NCI-H345 treated with DMSO at 0.1 percent for 48 hours (cell line): ENCODE results near the gene FLVCR2.
"Not testable (repeated sequence)": the region's sequence is repeated elsewhere in the genome, so short reads cannot be mapped to it uniquely, and the experiment has no call there.

ENCODE experiments used
- DNase-seq: peaks from one replicate; lab custom pipeline; 2025; ENCODE audit not compliant: unreplicated experiment; lab: John Stamatoyannopoulos, UW

The FLVCR2 gene

DNA sequence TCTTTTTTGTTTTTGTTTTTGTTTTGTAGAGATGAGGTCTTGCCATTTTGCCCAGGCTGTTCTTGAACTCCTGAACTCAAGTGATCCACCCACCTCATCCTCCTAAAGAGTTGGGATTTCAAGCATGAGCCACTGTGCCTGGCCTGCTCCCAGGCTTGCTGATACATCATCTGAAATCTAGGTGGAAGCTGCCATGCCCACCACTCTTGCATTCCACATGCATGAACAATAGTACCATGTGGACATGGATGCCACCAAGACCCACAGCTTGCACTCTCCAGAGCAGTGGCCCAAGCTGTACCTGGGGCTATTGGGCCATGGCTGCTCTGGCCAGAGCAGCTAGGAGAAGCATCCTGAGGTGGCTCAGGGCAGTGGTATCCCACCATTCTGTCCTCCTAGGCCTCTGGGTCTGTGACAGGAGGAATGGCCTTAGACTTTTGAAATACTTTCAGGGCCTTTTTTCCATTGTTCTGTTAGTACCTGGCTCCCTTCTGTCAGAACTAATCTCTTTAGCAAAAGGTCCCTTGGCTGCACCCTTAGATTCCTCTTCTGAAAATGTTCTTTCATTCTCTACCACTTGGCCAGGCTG is 13.7 kb downstream of the FLVCR2 start:
- no peak for DNase-seq

DNA sequence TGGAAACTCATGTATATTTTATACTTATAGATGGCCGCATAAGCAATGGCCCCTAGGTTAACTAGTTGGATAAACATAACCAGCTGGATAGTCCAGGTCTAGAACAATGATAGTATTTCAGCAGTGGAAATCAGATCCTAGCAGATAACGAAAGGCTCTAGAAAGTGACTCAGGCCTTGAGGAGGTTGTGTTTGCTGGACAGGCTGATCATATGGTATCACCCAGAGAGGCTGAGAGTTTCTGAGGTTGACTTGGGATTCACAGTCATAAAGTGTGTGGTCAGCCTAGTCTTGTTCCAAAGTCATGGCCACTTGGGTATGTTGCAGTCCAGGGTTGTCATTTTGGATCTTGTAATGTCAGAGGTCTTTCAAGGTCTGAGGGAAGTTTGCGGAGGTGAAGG is 16.8 kb downstream of the FLVCR2 start:
- DNase-seq, result no peak

DNA sequence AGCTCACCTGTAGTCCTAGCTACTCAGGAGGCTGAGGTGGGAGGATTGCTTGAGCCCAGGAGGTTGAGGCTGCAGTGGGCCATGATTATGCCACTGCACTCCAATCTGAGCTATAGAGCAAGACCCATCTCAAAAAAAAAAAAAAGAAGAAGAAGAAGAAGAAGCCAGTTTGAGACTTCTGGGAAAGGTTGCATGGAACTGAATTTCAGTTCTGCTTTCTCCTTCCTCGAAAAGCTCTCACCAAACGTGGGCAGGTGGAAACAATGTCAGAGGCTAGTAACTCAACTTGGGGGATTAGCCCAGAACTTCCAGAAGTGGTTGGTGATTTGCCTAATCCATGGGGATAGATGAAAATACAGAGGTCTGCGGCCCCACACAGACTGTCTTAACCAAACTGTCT is 18.7 kb downstream of the FLVCR2 start:
- no peak for DNase-seq

DNA sequence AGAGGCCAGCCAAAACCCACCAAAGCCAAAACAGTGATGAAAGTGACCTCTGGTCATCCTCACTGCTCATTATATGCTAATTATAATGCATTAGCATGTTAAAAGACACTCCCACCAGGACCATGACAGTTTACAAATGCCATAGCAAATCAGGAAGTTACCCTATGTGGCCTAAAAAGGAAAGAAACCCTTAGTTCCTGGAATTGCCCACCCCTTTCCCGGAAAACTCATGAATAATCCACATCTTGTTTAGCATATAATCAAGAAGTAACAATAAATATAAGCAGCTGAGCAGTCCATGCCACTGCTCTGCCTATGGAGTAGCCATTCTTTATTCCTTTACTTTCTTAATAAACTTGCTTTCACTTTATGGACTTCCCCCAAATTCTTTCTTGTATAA is 21.7 kb downstream of the FLVCR2 start:
- not testable (repeated sequence) for DNase-seq

DNA sequence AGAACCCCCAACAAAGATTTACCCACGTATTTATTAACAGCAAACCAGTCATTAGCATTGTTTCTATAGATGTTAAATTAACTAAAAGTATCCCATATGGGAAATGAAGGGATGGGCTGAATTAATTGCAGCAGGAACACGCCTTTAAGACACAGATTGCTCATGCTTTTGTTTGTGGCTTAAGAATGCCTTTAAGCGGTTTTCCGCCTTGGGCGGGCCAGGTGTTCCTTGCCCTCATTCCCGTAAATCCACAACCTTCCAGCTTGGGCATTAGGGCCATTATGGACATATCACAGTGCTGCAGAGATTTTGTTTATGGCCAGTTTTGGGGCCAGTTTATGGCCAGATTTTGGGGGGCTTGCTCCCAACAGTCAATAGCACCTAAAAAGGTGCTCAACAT is 22.6 kb downstream of the FLVCR2 start:
- DNase-seq, result not testable (repeated sequence)

DNA sequence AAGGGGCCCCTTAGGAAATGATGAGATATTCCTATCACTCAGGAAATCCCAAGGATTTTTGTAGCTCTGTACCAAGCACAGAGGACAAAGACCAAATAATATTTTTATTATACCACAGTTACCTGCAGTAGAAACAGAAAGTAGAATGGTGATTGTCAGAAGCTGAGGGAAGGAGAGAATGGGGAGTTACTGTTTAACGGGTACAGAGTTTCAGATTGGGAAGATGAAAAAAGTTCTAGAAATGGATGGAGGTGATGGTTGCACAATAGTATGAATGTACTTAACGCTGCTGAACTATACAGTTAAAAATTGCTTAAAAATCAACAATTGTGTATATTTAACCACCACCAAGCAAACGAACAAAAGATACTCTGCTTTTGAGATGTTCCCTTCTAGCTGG is 24.1 kb downstream of the FLVCR2 start:
- DNase-seq, result no peak

DNA sequence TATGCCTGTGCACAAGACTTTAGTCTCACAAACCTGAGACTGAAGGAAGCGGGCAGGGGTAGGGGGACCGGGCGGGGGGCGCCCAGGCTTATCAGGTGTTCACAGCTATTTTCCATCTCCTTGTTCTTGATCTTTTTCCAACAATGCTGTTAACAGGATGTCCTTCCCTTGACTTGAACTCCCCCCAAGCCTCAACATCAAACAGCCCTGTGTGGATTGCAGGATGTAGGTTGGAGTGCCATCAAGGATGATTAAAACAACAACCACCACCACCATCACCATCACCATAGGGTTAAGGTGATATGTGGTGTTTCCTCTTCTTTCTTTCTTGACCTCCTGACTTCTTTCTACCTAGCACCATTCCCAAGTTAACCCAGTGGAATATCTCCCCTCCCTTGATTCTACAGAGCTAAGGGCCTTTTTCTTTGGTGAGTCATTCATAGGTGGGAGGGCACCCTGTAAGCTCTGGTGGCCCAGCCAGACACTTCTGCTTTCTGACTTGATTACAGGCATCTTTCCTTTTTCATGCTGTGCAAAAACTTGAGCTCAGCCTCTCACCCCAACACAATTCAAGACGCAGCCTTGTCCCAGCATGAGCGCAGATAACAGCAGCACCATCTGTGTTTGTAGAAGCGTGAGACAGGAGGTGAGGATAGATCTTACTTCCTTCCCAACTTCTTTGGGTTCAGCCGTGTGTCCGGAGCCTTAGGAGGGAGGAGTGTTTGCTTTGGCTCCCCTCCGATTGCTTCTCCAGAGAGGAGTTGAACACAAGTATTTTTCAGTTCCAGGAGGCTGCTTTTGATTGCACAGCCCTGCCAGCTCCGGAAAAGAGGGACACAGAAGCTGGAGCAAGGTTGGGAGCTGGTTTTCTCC is 26.8 kb downstream of the FLVCR2 start:
- no peak for DNase-seq

DNA sequence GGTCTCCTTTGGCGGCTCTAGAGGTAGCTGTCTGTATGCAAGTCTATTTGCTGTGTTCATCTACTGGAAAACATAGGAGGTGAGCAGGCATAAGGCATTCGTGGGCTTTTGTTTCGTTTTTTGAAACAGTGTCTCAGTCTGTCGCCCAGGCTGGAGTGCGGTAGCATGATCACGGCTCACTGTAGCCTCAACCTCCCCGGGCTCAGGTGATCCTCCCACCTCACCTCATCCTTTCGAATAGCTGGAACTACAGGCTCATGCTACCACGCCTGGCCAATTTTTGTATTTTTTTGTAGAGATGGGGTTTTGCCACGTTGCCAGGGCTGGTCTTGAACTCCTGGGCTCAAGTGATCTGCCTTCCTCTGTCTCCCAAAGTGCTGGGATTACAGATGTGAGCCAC is 27.5 kb downstream of the FLVCR2 start:
- DNase-seq, result no peak

DNA sequence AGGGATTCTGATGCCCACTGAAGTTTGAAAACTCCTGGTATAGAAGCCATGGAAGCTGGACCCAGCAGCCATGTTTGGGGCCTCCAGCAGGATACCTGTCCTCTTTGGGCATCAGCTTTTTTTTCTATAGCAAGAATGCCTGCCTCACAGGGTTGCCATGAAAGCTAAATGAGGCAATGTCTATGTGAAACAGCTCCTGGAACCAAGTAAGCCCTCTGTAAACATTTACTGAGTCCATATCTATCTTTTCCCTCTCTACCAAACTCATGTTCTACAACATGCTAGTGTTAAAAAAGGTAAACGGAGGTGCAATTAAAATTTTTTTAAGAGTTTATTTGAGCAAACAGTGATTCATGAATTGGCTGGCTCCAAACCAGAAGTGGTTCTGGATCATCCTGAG is 28.6 kb downstream of the FLVCR2 start:
- no peak for DNase-seq

DNA sequence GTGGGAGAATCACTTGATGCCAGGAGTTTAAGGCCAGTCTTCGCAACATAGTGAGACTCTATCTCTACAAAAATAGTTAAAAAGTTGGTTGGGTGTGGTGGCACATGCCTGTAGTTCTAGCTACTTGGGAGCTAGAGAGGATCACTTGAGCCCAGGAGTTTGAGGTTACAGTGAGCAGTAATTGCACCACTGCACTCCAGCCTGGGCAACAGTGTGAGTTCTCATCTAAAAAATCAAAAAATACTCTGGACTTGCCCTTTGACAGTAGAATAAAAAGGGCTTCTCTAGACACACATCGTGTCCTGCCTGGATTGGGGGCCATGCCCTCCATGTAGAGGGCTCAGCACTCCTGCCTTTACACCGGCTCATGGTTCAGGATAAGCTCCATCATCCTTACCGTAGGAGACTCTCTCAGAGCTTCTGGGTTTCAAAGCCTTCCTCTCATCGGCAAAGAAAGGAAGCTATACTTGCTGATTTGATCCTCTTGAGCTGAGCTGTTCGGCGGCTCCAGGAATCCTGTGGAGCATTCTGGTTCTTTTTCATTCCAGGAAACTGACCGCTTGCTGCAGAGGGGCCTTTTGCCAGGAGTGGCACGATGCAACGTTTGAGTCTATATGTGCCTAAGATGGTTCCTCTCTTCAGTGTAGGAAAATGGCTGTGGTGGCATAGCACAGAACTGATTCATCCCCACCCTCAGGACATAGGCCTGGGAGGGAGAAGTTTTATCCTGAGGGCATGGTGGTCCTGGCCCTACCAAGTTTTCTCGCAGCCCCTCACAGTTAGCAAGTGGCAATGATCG is 29.6 kb downstream of the FLVCR2 start:
- no peak for DNase-seq

DNA sequence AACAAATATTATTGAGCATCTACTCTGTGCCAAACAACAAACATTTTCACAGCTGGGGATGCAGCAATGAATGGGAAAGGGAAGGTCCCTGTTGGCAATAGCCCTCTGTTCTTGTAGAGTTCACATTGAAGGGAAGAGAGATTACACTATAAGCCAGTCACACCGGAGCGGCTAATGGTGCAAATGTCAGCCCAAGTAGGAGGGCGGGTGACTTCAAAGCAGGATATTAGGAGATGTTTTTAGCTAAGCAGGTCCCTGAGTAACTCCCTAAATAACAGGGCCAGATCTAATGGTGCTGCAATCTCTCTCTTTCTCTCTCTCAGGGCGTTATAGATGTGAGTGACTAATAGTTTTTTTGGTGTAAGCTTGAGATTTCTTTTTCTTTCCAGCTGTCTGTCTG is 30.7 kb downstream of the FLVCR2 start:
- no peak for DNase-seq

DNA sequence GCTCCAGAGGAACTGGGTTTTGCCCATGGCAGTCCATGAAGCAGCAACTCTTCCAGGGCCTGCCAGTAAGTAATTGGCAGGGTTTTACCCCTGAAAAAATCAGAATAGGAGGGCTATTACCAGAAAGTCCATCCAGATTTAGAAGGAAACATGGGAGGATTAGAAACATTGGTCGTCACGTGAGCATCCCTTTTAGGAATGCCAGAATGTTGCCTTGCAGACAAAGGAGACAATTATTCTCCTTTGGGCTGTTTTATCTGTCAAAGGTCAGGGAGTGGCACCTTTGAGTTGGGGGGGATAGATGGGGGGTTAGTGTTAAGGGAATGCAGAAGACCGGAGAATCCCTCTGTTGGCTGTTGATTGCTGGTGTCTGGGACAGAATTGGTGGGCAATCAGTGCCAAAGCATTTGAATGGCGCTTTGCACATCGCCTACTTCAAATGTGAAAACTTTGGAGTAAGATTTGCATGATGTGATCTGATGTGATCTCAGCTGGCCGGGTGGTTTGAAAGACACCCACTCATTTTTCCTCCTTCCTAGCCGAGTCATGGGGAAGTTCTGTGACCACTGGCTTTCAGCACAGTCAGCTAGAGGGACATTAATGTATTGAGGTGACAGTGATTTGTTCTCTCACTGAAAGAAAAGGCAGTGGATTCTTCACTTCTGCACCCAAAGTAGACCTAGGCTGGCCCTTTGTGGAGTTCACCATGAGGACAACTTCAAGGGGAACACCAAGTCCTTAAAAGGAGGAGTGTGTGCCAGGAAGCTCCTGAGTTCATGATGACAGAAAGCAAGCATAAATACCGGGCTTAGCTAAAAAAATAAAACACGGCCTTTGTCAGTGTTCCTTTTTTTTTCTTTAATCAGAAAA is 31.4 kb downstream of the FLVCR2 start:
- DNase-seq, result no peak

DNA sequence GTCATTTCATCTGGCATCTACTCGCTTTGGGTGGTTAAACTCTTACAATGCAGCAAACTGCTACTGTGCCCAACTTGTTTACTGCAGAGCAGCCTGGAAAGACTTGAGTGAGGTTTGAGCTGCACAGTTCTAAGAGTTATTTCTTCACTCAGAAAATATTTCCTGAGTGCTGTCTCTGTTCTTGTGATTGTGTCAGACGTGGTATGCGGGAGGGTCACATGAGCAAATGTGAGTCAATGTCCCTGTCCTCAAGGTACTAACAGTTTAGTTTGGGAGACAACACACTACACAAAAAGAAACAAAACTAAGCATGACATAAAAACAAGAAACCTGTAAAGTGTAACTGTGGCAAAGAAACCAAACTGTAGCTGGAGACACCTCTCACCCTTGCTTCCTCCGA is 32.4 kb downstream of the FLVCR2 start:
- DNase-seq, result no peak

DNA sequence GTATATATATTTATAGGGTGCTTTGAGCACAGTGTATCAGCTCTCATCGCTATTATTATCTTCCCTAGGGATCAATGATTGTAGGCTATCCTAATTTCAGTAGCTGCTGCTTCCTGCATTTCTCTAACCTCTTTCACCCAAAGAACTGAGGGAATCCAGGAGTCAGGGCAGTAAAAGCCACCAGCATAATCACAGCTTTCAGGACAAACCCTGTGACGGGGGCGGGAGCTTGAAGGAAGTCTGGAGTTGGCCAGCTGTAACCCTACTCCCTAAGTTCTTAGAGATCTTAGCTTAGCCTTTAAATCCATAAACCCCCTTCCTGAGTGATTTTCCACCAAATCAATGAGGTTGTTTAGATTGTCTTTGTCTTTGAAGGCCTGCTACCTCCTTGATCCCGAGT is 33.7 kb downstream of the FLVCR2 start:
- DNase-seq, result no peak

DNA sequence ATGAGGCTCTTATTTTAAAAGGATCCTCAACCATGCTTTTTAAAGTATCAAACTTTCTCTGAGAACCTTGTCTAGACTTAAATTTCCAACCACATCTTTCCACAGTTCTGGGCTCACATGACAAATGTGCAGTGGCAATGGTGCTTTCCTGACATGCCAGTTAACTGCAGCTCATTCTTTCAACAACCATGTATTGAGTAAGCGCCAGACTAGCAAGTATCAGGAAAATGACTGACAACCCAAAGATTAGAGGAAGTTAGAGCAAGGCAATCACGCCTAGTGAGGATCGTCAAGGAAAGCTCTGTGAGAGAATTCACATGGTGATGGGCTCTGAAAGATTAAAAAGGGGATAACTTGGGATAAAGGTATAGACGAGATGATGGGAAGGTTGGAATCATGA is 35.8 kb downstream of the FLVCR2 start:
- no peak for DNase-seq

DNA sequence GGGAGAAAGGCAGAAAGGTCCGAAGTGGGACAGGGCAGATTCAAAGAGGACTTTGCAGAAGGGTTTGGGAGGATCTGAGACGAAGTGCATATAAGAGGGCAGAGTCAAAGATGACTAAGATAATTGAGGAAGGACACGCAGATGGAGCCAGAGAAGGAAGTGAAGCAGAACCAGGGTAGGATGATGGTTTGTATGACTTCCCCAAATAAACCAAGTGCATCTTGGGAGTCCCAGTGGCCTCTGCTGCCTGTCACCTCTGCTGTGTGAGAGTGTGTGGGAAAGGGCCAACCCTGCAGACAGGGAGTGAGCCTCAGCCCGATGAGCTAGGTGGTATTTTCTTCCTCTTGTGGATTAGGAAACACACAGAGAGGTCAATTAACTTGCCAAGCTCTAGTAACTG is 36.8 kb downstream of the FLVCR2 start:
- no peak for DNase-seq

DNA sequence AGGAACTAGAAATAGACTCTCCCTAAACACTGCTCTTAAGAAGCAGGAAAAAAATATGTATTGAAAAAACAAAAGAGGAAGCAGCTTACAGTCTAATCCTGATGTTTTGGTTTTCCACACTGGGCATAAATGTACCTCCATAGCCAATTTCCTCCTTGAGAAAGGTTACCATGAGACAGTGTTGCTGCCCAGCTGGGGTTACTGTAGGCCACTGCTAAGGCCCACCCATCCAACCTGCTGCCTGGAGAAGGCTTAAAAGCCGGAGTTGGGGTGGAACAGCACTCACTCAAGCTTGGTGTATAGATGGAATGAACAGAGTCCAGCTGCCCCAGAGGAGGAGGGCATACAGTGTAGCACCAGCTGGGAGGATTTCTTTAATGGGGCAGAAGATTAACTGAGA is 41.1 kb downstream of the FLVCR2 start:
- DNase-seq, result no peak

DNA sequence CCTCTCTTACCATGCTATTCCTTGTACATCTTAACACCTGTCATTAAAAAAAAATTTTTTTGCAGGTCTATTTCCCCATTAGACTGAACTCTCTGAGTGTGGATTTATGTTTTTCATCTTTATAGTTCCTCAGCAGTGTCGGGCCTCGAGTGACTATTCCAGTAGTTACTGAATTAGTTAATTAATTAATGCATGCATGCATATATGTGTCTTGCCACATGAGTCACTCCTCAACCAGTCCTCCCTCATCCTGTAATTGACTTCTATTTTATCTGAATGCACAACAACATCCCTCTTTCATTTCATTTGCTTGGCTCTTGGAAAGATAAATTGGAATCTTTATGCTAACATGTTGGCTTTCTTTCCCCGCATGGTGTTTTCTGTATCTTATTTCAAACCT is 46.6 kb downstream of the FLVCR2 start:
- no peak for DNase-seq

DNA sequence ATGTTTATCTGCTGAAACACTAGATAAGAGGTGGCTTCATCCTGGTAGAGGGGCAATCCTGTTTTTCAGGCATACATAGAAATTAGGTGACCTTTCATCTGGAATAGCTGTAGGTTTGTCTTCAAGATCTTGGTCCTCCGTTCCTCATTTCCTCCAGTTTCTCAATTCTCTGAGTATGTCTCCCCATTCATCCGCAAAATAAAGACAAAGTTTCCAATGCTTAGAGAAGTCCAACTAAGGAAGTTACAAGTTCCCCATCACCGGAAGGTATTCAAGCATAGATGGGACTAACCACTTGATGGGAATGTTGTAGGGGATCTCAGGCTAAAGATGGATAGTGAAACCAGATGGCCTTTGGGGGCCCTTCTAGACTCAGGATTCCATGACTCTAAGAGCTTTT is 48.0 kb downstream of the FLVCR2 start:
- DNase-seq, result no peak

DNA sequence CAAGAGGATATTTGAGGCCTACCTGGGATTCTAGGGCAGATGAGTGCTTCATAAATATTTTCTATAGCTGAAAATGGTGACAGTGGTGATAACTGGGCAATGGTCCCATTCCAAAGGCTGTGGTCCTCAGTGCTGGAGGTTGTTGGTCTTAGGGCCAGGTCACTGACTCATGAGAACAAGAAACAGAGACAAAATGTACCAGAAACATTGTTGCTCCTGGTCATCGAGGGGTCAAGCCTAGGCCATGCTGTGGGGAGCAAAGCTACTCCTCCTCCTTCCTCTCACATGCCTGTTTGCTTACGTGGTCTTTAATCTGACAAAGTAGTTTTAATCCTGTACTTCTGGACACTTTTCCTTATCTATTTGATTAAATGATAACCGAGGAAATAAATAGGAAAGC is 48.4 kb downstream of the FLVCR2 start:
- no peak for DNase-seq

DNA sequence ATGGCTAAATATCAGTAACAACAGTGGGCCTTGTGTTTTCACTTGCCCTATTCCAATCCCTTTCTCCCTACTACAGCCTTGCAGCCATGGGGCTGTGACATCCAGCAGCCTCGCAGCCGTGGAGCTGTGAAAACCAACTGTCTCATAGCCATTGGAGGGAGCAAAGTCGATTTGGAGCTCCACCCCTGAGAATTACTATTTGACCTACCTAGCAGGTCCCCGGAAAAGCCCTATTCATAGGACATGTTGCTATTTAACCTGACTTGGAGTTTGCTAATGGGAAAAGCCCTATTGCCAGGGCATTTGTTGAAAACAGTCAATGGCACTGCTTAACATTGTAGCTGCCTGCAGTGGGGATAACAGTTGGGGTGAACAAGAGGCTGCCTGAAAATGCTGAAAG is 49.0 kb downstream of the FLVCR2 start:
- no peak for DNase-seq
